Urinary bladder (tissue), 4 donors: Measurements from ENCODE around the gene MGMT. TPM values are rescaled to one million over a fixed set of nuclear protein-coding genes. Genes with fewer than 3 reads are reported as not detected.

Experiments
- DNase-seq: peaks from one replicate; pipeline ENCODE4 v3.0.0-alpha.2; 2015; ENCODE audit errors: extremely low spot score
- H3K27ac ChIP-seq: one replicate; pipeline ENCODE4 v1.5.1; 2013; ENCODE audit warnings: low read depth, mild to moderate bottlenecking, moderate library complexity
- H3K36me3 ChIP-seq: one replicate; pipeline ENCODE4 v1.6.1; 2013; ENCODE audit warnings: mild to moderate bottlenecking, moderate library complexity; ENCODE audit not compliant: insufficient read depth
- H3K4me1 ChIP-seq: one replicate; pipeline ENCODE4 v1.6.1; 2013; ENCODE audit warnings: mild to moderate bottlenecking, moderate library complexity; ENCODE audit not compliant: insufficient read depth
- H3K4me3 ChIP-seq: one replicate; pipeline ENCODE4 v1.5.1; 2013; ENCODE audit warnings: low read depth, low read length
- WGBS: extraction: QIAGEN DNeasy Blood & Tissue Kit; methylation state at CpG from one replicate; pipeline ENCODE4 v1.1.7; 2013; 5-methylcytosine and 5-hydroxymethylcytosine counted together
- polyA plus RNA-seq: library from polyadenylated mRNA; stranded (reverse); fragments of 200-250 nt; gene quantifications from one replicate; pipeline ENCODE4 v1.2.3, GENCODE V29; 2013
- total RNA-seq: library from RNA; depleted of rRNA; stranded (reverse); fragments of >200 nt; gene quantifications from one replicate; pipeline ENCODE4 v1.2.3, GENCODE V29; 2014
- donor health status: healthy with polysubstance abuse.
- donor health status: healthy.

Gene MGMT
- total and polyA plus RNA-seq, 2 donors = 19.5 to 28.5 TPM

DNA sequence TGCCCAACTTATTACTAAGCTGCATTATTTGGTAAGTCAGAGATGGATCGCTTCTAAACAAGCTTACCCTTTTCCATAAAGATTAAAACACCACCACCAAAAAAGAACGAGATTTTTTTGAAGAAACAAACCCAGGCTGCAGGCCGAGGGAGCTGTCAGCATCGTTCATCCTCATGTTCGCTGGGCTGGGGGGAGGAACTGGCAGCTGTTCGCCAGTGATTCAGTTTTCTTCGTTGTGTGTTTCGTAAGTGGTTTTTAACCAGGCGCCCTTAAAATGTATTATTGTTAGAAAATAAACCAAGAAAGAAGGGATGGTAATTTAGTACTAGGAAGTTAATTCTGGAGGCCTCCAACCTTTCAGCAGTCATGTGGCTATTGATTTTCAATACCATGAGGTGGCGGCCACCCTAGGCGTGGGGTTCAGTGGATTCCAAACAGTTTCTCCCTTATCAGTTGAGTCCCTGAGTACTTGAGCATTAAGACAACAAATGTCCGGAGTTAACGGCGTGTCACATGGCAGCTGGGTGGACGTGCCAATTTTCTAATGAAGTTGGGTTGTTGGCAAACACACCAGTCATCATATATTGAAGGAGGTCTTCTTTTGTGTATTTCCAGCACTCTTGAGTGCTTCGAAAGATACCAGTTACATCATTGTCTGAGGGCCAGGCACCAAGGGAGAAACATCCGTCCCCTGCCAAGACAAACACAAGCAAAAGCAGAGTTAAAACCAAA, 323.8 kb downstream of the MGMT start:
- WGBS = 89% methylated on average over 17 of the region's 17 CpGs
- no peak for DNase-seq
- Histone ChIP-seq H3K4me1 (no peaks in the 10 kb centered on the region), H3K36me3 (no peaks in the 10 kb centered on the region), H3K4me3 (no peak overlapping the region), H3K27ac (no peak overlapping the region)

DNA sequence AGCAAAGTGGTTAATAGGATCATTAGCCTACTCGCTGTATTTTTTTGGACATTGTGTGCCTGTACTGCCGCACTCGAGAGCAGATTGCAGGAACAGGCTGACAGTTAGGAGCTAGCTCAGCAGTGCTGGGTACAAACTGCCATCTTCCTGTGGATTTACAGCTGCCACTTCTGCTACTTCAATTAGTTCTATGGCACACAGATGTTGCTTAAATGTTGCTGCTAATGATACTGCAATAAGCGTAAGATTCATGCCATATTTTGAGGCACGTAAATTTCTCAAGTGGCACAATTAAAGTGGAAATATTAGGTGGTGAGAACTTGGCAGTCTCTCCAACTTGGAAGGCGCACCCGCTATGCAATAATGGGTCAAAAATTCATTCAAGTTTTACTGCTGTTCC, 325.1 kb downstream of the MGMT start:
- Histone ChIP-seq H3K36me3 (no peaks in the 10 kb centered on the region), H3K4me1 (no peaks in the 10 kb centered on the region), H3K4me3 (no peak overlapping the region), H3K27ac (no peak overlapping the region)
- no peak for DNase-seq
- WGBS = 90% methylated on average over 7 of the region's 7 CpGs

- no peak overlapping the region for H3K4me3 ChIP-seq
- 96% methylated on average over 10 of the region's 10 CpGs for WGBS
- no peak overlapping the region for H3K27ac ChIP-seq
- H3K36me3 ChIP-seq = no peaks in the 10 kb centered on the region
- DNase-seq = no peak
- H3K4me1 ChIP-seq = no peaks in the 10 kb centered on the region
These were observed 325.8 kb downstream of the MGMT start for GRCh38 chr10:129792864-129793263.

- WGBS = 85% methylated on average over 6 of the region's 6 CpGs
- DNase-seq = no peak
- Histone ChIP-seq H3K4me1 (no peaks in the 10 kb centered on the region), H3K27ac (no peak overlapping the region), H3K36me3 (no peaks in the 10 kb centered on the region), H3K4me3 (no peak overlapping the region)
These were observed 326.4 kb downstream of the MGMT start for GRCh38 chr10:129793479-129793878.

GRCh38 chr10:129793996-129794395, 327.0 kb downstream of the MGMT start:
- 95% methylated on average over 22 of the region's 22 CpGs for WGBS
- H3K4me3 ChIP-seq = no peak overlapping the region
- H3K36me3 ChIP-seq = no peaks in the 10 kb centered on the region
- no peak for DNase-seq
- no peak overlapping the region for H3K27ac ChIP-seq
- H3K4me1 ChIP-seq = no peaks in the 10 kb centered on the region

GRCh38 chr10:129796710-129797420, 329.8 kb downstream of the MGMT start:
- Histone ChIP-seq H3K4me1 (no peaks in the 10 kb centered on the region), H3K27ac (no peak overlapping the region), H3K4me3 (no peak overlapping the region), H3K36me3 (no peaks in the 10 kb centered on the region)
- DNase-seq = no peak
- WGBS = 74% methylated on average over 14 of the region's 14 CpGs

- no peaks in the 10 kb centered on the region for H3K4me1 ChIP-seq
- DNase-seq = no peak
- H3K36me3 ChIP-seq = no peaks in the 10 kb centered on the region
- H3K27ac ChIP-seq = no peak overlapping the region
- H3K4me3 ChIP-seq = no peak overlapping the region
- 82% methylated on average over 3 of the region's 3 CpGs for WGBS
These were observed 332.9 kb downstream of the MGMT start for GRCh38 chr10:129799942-129800341.

GRCh38 chr10:129800796-129801340, 333.8 kb downstream of the MGMT start:
- H3K27ac ChIP-seq = no peak overlapping the region
- WGBS = 64% methylated on average over 14 of the region's 14 CpGs
- no peaks in the 10 kb centered on the region for H3K36me3 ChIP-seq

DNA sequence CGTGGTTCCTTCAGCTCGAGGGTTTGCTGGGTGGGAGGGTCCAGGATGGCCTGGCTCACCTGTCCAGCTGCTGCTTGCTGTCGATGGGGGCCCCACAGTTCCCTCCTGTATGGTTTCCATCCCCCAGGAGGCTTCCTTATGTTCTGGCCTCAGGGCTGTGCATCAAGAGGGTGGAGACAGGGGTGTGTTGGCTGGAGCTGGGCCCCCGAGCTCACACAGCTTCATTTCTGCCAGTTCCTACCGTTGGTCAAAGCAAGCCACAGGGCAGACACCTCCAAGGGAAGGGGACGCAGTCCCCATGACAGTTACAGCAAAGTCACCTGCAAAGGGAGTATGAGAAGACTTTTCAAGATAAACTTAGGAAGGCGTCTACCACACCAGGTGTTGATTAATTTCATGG, 340.2 kb downstream of the MGMT start:
- Histone ChIP-seq H3K4me3 (no peak overlapping the region), H3K36me3 (no peaks in the 10 kb centered on the region), H3K4me1 (no peaks in the 10 kb centered on the region), H3K27ac (no peak overlapping the region)
- 83% methylated on average over 7 of the region's 7 CpGs for WGBS
- no peak for DNase-seq

More at GRCh38 chr10:129800796-129801340, 333.8 kb downstream of the MGMT start:
- DNase-seq = no peak
- Histone ChIP-seq H3K4me3 (no peak overlapping the region), H3K4me1 (no peaks in the 10 kb centered on the region)

DNA sequence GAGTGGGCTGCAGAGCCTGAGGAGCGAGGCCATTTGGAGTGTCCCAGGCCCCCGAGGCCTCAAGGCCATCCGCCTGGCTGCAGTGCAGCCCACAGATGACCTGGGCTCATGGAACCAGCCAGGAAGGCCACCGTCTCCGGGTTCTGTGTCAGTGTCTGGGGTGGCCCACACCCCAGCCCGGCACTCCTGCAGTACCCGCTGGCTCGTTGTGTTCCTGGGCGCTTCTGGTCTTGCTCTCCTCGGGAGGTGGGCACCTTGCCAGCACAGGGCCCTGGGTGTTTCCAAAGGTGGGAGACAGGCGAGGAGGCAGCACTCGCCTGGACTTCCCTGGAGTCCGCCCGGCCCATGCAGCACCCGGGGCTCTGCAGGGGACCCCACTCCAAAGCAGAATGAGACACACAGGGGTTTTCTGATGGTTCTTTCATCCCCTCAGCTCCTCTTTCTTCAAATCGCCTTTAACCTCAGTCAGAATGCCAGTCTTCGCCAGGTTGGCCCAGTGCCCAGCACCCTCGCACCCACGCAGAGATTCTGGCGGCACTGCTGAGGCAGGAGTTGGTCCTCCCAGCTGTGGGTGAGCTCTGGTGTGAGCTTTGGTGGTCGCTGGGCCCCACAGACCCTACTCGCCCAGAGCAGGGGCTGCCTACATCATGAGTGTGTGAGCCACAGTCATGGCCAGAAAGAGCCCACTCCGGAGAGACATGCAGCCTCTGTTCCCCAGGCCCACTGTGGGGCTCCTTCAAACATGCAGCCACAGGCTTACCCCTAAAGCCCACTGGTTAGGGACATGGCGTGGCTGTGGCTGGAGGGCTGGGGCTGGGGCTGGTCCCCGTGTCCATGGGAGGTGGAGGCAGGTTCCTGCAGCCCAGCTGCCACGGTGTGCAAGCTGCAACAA, 341.3 kb downstream of the MGMT start:
- DNase-seq = no peak
- Histone ChIP-seq H3K27ac (no peak overlapping the region), H3K36me3 (no peaks in the 10 kb centered on the region), H3K4me1 (no peaks in the 10 kb centered on the region), H3K4me3 (no peak overlapping the region)
- WGBS = 85% methylated on average over 26 of the region's 26 CpGs

- DNase-seq = no peak
- Histone ChIP-seq H3K27ac (no peak overlapping the region), H3K4me3 (no peak overlapping the region), H3K4me1 (no peaks in the 10 kb centered on the region), H3K36me3 (no peaks in the 10 kb centered on the region)
- WGBS = 79% methylated on average over 9 of the region's 9 CpGs
These were observed 342.4 kb downstream of the MGMT start for GRCh38 chr10:129809431-129809830.

DNA sequence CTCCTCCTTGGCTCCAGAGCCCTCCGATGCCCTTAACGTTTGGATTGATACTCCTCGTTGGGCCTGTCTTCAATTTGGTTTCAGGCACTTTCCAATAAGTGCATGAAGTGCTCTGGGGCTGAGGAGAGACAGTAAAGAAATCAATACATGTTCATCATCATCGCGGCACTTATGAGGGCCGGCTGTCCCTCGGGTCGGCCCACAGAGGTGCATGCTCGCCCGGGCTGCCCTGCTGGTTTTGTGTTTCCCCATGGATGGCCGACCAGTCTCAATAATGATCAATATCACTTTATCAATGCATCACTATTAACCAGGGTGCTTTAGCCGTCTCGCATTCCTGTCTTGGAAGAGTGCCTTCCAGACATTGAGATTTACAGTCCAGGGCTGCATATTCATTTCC, 342.8 kb downstream of the MGMT start:
- Histone ChIP-seq H3K4me3 (no peak overlapping the region), H3K36me3 (no peaks in the 10 kb centered on the region), H3K27ac (no peak overlapping the region), H3K4me1 (no peaks in the 10 kb centered on the region)
- WGBS = 82% methylated on average over 13 of the region's 13 CpGs
- no peak for DNase-seq

GRCh38 chr10:129811208-129811607, 344.2 kb downstream of the MGMT start:
- no peak for DNase-seq
- no peaks in the 10 kb centered on the region for H3K4me1 ChIP-seq
- no peaks in the 10 kb centered on the region for H3K36me3 ChIP-seq
- no peak overlapping the region for H3K27ac ChIP-seq
- H3K4me3 ChIP-seq = no peak overlapping the region
- WGBS = 83% methylated on average over 9 of the region's 9 CpGs
